GM03348 (cell line): ENCODE data around the gene C16orf96.
A peak's percentile ranks its signal among the peaks of the same experiment; 100 is the strongest.
"Not testable (repeated sequence)": the region's sequence is repeated elsewhere in the genome, so short reads cannot be mapped to it uniquely, and the experiment has no call there.

Experiments used
- DNase-seq: peaks from one replicate; pipeline ENCODE4 v3.0.0; 2012; ENCODE audit warnings: low spot score

C16orf96 gene

DNA sequence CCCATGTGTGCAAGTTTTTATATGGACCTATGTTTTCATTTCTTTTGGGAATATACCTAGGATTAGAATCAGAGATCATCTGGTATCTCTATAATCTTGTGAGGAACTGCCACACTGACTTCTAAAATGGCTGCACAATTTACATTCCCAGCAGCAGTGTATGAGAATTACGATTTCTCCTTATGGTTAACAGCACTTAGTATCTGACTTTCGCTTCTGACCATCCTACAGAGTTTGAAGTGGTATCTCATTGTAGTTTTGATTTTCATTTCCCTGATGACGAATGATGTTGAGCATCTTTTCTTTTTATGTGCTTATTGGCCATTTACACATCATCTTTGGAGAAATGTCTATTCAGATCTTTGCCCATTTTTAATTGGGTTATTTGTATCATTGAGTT, 10.0 kb downstream of the C16orf96 start:
- no peak for DNase-seq

DNA sequence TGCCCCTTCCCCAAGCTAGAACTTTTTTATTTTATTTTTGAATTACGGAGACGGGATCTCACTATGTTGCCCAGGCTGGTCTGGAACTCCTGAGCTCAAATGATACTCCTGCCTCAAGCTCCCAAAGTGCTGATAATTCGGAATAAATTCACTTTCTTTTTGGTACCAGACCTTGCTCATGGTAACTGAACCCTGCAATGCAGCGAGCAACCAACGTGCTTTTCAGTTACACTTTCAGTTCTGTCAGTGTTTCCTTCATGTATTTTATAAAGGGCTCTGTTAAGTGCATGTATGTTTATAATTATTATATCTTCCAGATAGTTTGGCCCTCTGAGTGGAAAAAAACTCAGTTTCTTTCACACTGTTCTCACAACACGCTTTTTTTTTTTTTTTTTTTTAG, 13.9 kb downstream of the C16orf96 start:
- no peak for DNase-seq

DNA sequence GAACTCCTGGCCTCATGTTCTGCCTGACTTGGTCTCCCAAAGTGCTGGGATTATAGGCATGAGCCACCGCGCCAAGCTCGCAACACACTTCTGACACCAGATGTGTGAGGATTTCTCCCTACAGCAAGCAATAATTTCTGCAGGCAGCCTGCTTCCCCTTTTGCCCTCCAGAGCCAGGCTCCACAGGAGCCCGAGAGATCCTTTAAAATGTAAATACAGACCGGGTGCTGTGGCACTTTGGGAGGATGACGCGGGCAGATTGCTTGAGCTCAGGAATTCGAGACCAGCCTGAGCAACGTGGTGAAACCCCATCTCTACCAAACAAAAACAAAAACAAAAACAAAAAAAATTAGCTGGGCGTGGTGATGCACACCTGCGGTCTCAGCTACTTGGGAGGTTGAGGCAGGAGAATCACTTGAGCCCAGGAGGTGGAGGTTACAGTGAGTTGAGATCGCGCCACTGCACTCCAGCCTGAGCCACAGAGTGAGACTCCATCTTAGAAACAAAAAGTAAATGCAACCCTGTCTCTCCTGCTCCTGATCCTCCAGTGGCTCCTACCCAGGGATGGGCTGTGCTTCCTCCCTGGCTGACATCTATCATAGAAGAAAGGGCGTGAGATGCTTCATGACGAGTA, 14.7 kb downstream of the C16orf96 start:
- DNase-seq = no peak

DNA sequence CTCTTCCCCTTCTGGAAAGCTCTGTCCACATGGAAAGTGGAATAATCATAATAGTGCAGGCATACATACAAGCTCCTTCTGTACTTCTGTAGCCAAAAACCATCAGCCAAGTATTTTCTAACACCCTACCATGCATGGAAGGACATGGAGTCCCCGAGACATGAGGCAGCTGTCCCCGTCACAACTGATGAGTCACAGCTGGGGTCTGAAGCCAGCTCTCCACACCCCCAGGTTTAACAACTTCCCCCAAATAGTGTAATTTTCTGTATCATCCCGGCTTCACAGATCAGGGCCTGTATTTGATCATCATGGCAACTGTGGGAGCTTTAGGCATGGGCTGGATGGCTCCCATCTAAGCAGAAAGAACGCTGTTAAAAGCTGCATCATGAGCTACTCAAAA, 16.6 kb downstream of the C16orf96 start:
- DNase-seq = no peak

DNA sequence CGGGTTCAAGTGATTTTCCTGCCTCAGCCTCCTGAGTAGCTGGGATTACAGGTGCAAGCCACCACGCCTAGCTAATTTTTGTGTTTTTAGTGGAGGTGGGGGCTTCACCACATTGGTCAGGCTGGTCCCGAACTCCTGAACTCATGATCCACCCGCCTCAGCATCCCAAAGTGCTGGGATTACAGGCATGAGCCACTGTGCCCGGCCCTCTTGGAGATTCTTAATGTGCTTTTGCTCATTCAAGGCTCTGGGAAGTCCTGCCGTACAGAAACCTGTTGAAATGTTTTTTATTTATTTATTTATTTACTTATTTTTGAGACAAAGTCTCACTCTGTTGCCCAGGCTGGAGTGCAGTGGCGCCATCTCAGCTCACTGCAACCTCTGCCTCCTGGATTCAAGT, 17.8 kb downstream of the C16orf96 start:
- not testable (repeated sequence) for DNase-seq

DNA sequence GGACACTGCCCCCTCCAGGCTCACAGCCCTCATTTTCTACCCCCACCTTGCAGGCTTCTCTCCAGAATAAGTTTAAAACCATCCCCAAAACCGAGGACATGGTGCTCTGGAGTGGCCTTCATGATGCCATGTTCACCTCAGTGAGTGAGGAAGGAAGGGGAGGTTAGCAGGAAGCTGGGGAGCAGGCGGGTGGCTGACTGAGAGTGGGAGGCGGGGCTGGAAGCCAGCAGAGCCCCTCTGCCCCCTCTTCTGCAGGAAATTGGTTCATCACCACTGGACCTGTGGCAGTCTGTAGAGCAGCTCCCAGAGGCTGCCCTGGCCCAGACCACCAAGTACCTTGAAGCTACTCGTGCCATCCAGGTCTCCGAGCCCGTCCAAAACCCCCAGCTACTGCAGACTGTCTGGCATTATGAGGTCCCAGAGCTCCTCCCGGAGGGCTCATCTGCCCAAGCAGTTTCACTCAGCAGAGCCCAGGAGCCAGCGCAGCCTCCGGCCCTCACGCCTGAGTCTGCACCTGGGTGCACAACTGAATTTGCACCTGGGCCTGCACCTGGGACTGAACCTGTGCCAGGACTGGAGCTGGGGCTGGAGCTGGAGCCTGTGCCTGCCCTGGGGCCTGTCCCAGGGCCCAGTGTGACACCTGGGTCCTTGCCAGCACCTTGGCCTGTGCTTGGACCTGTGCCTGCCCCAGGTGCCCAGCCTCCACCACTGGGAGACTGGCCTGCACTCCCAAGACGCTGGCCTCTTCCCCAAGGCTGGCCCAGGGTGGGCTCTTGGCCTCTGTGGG, 19.0 kb downstream of the C16orf96 start:
- DNase-seq = no peak

DNA sequence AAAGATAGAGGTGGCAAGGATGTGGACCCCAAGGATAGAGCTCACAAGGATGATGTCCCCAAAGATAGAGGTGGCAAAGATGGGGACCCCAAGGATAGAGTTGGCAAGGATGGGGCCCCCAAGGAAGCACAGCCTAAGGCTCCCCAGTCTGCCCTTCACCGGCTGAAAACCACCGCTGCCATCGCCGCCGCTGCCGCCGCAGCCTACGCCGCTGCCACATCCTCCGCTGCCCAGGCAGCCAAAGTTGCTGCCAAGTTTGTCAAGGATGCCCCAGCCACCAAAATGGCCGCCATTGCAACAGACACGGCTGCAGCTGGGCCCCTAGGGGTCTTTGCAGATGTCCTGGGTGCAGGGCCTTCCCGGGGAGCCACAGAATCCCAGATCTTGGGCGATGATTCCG, 19.9 kb downstream of the C16orf96 start:
- no peak for DNase-seq

DNA sequence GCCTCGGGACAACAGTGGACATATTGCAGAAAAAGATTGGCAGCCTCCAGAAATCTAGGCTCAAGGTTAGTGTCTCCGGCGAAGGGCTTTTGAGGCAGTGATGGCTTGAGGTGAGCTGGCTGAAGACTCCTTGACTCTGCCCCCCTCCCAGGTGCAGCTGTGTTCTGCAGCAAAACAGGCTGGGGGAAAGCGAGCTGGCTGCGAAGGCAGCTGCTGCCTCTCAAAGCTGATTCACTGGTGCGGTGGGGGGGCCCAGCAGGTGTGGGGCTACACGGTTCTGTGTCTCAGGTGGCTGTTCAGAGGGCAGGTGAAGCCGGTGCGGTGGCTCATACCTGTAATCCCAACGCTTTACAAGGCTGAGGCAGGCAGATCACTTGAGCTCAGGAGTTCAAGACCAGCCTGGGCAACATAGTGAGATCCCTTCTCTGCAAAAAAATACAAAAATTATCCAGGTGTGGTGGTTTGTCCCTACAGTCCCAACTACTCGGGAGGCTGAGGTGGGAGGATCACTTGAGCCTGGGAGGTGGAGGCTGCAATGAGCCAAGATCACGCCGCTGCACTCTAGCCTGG, 22.9 kb downstream of the C16orf96 start:
- no peak for DNase-seq

DNA sequence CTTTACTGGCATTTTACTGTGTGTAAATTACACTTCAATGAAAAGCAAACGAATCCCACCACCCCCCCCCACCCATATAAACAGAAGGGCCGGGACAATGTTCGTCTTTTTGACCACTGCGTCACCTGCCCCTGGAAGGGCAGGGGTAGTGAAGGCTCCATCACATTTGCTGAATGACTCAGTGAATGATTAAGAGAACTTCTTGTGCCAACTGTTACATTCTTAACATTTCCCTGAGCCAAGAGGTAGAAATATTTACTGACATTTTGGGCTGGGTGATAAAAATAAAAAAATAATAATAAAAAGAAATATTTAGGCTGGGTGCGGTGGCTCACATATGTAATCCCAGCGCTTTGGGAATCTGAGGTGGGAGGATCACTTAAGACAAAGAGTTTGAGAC, 24.1 kb downstream of the C16orf96 start:
- peak; percentile 61 for DNase-seq

DNA sequence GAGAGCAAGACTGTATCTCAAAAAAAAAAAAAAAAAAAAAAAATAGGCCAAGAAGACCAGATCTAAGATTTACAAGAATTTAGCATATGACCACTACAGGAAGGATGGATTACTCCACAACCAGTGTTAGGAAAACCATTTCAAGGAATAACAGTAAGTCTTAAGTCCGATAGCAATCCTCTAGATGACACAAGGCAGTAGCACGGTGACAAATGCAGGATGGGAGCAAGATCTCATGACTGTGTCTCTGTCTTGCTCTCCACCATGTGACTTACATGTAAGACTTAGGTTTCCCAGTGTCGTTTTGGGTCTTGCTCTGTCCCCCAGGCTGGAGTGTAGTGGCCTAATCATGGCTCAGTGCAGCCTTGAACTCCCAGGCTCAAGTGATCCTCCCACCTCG, 27.8 kb downstream of the C16orf96 start:
- no peak for DNase-seq

DNA sequence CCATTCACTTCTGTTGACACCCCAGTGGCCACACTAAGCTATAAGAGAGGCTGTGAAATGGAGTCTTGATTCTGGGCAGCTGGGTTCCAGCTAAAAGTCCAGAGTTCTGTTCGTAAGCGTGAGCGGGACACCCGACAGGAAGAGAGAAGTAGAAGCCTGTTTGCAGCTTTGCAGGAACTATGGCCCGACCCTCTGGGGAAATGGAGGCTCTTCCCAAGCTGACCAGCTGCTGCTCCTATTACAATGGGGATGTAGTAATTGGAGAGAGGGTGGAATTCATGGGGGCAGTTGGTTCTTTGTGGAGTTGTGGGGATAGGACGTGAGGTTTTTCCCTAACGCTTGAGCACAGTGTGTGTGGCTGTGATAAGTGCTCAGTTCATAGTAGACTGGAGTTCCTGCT, 30.2 kb downstream of the C16orf96 start:
- no peak for DNase-seq

DNA sequence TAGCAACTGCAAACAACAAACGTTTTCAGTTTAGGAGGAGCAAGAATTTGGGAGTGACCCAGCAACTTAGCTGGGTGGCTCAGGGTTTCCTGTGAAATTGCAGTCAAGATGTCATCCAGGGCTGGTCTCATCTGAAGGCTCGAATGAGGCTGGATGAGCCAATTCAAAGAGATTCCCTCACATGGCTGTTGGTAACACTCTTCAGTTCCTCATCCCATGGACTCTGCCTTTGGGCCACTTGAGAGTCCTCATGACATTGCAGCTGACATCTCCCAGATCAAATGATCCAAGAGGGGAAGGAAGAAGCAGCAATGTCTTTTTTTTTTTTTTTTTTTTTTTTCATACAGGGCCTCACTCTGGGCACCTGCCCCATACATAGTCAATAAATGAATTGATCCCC, 32.2 kb downstream of the C16orf96 start:
- no peak for DNase-seq

DNA sequence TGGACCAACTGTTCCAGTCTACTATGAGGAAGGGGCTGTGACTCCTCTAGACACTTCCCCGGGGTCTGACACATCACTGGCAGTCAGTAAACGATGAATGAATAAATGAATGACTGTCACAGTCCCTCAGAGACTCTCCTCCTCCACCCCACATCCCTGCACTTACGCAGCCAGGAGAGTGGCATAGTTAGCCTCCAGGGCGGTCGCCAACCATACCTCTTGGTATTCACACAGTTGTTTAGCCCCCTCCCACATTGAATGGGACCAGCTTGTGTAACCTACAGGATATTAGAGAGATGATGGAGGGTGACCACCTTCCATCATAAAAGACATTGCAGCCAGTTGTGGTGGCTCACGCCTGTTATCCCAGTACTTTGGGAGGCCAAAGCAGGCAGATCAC, 32.8 kb downstream of the C16orf96 start:
- no peak for DNase-seq

DNA sequence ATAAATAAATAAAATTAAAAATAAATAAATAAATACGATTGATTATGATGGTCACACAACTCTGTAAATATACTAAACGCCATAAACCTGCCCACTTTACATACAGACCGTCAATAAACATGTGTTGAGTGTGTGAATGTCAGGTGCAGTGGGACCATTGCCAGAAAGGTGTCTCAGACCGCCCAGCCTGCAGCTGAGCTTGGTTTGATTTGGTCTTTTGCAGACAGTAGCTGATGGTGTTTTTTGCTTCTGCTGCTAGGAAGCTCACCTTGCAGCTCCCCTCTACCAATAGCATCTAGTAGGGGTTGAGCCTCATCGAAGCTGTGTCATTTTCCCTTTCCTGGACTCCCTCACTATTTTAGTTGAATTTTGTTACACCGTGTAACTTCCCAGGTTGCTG, 35.1 kb downstream of the C16orf96 start:
- DNase-seq = no peak

DNA sequence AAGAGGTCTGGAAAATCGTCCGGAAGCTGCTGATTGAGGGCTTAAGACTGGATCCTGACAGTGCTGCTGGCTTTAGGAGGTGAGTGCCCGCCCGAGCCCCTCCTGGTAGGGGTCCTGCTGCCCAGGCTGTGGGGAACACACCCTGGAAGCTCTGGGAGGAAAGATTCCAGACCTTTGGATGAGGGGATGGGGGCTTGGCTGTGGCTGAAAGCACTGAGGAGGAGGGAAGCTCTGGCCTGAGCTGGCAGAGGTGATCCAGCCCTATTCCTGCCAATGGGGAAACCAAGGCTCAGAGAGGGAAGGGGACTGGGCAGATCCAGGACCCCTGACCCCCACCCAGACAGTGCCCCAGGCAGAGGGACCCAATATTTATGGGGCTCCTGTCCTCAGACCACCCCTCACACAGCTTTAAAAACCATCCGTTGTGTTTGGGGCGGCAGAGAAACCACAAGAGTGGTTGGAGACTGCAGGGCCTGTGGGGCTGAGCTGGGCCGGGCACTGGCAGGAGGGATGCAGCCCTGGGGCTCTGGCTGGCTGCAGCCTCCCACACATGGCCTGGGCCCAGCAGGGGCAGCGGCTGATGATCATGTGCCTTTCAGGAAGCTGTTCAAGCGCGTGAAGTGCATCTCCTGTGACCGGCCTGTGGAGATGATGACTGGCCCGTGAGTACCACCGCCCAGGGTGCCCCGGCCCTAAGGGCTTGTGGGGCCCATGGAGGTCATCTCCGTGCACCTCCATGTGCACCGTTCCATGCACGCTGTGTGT, 35.7 kb downstream of the C16orf96 start:
- no peak for DNase-seq

DNA sequence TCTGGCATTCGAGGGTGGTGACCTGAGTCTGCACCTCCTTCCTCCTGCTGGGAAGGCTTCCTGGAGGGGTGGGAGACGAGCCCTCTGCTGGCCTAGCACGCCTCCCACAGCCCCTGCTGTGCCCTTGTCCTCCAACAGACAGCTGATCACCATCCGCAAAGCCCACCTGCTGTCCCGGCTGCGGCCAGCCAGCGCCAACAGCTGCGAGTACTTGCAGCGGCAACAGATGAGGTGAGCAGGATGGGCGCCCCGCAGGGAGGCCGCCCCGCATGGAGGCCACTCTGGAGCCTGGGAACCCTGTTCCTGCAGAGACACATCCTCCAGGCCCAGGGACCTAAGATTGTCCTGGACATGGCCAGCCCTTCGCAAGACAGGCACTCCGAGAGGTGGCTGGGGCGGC, 36.9 kb downstream of the C16orf96 start:
- no peak for DNase-seq

DNA sequence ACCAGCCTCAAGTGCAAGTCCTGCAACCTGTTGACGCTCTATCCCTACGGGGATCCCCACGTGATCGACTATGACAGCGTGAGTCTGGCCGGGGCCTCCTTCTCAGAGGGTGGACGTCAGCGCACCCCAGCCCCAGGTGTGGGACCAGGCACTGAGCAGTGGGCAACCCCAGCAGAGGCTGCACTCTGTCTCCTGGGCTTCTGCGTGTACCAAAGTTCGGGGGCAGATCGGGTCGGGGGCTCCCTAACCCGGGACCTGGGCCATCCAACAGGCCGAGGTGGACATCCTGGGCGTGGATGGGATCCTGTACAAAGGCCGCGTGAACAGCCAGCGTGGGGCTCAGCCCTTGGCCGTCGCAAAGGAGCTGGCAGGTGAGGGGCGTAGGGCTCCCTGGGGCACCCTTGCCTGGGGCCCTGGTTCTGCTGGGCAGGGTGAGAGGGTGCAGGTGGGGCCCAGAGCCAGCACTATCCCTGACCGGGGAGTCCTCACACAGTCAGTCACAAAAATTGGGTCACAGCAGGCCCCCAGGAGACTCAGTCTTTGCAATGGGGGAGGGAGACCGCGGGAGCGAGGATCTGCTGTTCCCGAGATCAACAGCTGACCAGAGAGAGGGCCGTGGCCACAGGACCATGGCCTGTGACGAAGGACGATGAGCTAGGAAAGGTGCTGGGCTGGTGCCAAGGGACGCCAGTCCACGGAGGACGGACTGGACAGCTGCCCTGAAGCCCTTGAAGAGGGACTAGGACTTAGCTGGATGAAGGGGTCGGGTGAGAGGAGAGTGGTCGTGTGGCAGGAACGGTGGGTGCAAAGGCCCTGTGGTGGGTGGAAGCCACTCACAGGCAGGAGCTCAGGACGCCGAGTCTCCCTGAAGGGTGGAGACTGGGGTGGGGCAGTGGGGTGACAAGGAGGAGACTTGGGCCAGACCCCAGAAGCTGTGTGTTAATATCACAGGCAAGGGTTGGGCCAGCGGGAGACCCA, 38.6 kb downstream of the C16orf96 start:
- DNase-seq = no peak

DNA sequence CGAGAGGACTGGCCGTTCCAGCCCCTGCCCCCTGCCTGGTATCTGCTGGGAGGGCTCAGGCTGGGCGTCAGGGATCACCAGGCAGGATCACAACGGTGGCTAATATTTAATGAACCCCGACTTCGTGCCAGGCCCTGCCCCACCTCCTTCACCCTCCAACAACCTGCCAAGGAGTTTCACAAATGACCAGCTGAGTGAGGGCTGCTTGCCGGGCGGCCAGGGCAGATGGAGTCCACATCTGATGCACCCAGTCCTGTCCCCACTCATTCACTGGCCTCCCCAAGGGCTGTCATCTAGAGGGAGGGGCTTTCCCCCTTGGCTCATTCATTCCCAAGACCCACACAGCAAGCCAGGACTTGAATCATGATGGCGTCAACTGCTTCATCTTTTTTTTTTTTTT, 41.0 kb downstream of the C16orf96 start:
- DNase-seq = no peak

DNA sequence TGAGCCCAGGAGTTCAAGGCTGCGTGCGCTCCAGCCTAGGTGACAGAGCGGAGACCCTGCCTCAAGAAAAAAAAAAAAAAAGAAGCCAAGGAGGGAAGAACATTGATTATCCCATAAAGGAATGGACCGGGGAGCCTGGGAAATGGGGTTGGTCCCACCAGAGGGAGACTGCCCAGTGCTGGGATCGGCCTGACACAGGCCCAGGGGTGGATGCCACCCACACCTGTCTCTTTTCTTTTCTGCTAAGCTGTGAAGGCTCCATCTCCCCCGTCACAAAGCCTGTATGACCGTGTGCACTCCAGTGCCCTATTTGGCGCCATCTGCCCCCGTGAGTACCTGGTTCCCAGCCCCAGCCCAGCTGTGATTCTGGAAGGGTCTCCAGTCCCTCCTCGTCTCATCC, 42.9 kb downstream of the C16orf96 start:
- DNase-seq = no peak

DNA sequence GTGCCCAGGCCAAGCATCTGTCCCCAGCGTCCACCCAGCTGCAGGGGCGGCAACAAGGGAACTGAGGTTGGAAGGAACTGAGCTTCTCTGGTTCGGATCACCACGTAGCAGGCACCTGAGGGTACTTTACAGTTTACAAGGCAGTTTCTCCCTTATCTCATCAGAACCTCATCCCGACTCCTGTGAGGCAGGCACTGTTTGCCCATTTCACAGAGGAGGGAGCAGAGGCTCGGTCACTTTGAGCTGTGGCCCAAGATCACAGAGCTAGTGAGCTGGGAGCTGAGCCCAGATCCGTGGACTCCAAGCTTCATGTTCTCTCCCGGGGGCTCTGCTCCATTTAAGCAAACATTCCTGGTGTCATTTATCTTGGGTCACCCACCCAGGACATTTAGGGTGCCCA, 43.4 kb downstream of the C16orf96 start:
- DNase-seq = no peak

DNA sequence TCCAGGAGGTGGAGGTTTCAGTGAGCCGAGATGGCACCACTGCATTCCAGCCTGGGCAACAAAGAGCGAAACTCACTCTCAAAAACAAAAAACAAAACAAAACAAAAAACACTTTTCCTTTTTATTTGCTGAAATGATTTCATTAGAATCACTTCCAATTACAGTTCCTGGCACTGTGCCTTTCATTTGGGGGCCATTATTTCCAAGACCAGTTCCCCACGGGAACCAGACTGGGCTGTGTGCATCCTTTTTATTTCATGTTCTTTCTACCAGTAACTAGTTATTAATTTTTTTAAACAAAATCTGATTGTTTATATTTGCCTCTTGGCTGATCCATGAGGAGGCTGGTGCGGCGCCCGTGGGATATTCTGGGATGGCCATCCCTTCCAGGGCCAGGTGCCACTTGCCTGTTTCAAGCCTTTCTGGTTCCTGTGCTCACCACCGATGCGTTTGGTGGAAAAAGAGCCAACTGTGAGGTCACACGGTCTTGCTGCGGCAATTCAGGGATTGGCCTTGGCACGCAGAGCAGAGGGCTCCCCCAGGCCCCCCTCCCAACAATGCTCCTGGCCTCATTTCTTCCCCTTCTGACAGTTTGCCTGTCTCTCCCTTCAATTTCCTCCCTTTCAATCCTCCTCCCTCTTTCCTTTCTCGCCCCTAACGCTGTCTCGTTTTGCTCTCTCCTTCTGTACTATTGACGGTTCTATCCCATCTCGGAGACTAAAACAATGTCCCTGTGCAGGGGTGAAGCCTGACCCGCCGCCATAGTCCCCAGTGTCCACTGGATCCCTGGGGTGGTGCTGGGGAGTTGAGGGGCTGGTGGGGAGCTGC, 45.1 kb downstream of the C16orf96 start:
- no peak for DNase-seq
